HG02798 (cell line): ENCODE measurements around the gene DGCR8.
A peak's percentile ranks its signal among the peaks of the same experiment; 100 is the strongest.

ENCODE experiments used
- ATAC-seq: cut with Tn5 transposase; IDR thresholded peaks from one replicate; pipeline ENCODE4 v1.9.1; 2021; ENCODE audit warnings: mild to moderate bottlenecking; ENCODE audit not compliant: unreplicated experiment, poor library complexity

Gene DGCR8

DNA sequence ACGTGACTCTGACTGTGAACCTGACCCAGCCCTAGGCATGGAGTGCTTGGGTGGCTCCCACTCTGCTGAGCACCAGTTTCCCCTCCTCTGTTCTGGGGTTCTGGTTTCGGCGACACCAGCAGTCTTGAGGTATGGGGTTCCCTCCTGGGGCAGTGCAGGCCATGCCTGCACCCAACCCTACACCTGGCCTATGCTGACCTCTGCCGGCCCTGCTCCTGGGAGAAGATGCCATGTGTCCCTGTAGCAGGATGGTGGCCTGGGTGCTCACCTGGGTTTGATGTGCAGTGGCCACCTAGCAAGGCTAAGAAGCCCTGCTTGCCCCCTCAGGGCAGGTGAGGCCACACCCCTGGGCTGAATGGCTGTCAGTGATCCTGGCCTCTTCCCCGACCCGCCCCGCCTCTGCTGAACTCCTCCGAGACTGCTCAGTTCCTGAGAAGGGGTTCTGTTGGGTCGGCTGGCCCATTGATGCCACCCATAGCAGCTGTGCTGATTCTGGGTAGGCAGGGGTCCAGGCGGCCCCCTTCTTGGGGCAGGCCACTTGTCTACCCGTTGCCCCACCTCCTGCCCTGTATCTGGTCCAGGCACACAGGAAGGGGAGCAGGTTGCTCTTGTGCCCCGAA is 54.0 kb downstream of the DGCR8 start:
- ATAC-seq = no peak

GRCh38 chr22:20135265-20135664 is 55.2 kb downstream of the DGCR8 start:
- no peak for ATAC-seq

DNA sequence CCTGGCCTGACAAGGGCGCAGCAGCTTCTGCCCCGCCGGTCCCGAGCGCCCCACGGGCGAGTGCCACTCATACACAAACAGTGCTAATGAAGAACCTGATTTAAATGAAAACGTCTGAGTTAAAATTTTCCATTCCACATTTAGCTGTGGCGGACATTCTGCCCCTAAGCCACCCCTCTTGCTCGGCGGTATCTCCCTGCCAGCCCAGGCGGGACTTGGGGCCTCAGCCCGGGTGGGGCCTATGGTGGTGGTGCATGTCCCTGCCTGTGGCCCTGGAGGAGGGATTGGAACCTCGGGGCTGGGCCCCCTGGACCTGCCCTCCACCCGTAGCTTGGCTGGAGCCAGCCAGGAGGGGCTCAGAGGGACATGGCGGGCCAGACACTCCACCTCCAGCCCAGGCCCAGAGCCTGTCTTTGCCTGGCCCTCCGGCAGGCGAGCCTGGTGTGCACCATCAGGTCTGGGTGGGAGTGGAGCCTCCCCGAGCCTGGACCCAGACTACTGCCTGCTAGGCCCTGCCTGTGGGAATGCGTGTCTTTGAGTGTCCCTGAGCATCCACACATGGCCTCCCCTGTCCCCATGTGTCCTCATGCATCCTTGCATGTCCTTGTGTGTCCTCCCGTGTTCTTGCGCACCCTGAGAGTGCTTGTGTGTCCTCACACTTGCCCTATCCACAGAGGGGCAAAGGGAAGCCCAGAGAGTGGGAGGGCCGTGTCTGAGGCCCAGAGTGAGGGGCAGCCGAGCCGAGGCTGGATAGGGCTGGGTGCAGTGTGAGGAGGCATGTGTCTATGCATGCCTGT is 56.0 kb downstream of the DGCR8 start:
- ATAC-seq = no peak

GRCh38 chr22:20136603-20136873 is 56.5 kb downstream of the DGCR8 start:
- no peak for ATAC-seq

- no peak for ATAC-seq
Observed at GRCh38 chr22:20137113-20137512, 57.1 kb downstream of the DGCR8 start.

DNA sequence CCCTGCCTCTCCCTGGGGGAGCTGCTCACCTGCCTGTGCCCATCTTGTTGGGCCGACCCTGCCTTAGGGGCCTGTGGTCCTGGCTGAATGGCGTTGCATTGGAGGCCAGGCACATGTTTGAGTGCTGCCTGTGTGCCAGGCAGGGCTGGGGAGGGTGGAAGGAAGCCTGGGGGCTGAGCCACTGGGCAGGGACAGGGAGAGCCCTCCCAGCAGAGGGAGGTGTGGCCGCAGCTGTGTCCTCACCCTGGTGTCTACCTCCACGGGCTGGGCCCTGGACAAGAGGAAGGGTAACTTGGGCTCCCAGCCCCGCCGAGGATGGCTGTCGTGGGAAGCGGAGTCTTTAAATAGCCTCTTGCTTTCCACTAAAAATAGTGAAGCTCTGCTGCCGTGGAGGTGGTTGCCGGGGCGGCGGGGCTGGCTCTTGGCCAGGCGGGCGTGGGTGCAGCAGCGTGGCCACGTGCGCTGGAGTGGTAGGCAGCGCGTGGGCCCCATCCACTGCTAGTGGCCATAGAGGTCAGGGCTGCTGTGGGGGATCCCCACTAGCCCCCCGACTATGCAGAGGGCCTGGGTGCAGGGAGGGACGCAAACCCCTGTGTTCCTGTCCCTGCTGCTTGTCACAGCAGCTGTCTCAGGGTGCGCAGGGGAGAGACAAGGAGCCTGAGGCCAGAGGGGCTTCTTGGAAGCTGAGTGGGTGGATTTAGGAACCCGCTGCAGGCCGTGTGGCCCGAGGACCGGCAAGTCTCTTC is 57.8 kb downstream of the DGCR8 start:
- ATAC-seq = no peak

- ATAC-seq = no peak
Observed at GRCh38 chr22:20138417-20138738, 58.3 kb downstream of the DGCR8 start.

DNA sequence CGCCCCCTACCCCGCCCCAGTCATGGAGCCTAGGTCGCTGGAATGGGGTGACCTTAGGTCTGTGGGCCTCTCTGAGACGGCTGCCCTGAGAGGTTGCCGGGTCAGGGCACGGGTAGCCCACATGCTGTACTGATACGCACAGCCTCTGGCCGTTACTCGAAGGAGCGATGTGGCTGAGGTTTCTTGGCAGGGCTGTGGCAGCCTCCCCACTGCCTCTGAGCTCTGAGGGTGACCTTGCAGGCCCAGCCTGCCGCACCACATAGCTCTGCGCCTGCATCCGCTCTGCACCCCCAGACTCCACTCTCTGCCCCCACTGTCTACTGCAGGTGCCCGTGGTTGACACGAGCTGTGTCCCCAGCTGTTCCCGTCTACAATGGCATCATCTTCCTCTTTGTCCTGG is 58.8 kb downstream of the DGCR8 start:
- ATAC-seq = no peak

DNA sequence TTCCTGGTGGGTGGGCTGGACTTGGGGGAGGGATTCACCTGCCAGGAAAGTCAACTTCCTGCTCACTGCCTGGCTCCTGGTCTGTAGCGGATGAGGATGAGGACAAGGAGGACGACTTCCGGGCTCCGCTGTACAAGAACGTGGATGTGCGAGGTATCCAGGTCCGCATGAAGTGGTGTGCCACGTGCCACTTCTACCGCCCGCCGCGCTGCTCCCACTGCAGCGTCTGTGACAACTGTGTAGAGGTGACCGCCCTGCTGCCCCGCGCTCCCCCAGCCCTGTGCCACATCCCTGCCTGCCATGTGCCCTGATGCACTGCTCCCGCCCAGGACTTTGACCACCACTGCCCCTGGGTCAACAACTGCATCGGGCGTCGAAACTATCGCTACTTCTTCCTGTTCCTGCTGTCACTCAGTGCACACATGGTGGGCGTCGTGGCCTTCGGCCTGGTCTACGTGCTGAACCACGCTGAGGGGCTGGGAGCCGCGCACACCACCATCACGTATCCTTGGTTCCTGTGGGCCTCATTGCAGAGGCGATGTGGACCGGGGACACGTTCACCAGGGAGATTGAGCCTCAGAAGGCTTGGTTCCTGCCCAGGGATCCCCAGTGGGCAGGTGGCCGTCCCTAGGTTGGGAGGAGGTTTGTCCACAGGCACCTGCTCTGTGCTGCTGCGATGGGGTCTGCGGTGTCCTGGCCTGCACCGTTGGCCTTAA is 59.5 kb downstream of the DGCR8 start:
- ATAC-seq = no peak

DNA sequence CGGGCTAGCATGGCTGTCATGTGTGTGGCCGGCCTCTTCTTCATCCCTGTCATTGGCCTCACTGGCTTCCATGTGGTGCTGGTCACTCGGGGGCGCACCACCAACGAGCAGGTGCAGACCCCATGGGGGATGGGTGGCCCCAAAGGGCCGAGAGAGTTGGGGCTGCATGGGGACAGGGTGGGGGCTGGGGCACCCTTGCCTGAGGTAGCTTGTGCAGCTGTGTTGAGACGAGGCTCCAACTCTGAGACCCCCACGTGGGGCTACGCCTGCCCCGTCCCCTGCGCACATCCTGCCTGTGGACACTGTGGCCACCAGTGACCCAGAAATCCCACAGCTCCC is 60.0 kb downstream of the DGCR8 start:
- no peak for ATAC-seq

- no peak for ATAC-seq
Observed at GRCh38 chr22:20140521-20140964, 60.5 kb downstream of the DGCR8 start.

DNA sequence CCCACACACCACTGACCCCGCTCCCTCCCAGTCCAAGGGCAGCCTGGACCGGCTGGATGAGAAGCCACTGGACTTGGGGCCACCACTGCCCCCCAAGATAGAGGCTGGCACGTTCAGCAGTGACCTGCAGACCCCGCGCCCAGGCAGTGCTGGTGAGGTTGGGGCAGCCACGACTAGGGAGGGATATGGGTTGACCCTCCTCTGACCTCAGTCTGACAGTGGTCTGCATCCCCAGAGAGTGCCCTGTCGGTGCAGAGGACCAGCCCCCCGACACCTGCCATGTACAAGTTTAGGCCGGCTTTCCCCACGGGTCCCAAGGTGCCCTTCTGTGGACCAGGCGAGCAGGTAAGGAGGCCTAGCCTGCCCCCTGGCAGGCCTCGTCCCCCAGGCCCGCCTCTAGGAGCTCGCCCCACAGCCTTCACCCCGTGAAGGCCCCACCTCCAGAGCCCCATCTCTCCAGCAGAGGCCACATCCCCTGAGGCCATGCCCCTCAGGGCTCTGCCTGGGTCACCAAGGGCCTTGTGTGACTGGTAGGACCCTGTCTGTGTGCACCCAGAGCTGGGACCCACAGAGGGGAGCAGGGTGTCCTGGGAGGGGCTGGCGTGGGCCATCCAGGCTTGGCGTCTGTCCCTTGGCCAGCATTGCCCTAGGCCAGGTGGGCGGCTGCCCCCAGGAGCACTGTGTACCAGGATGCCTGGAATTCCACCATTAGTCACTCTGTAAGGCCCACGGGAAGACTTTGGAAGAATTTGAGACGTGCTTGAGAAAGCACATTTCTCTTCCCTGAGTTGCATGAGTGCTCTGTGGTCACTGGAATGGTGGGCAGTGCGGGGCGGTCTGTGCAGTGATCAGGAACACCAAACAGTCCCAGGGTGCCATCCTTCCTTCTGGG is 61.4 kb downstream of the DGCR8 start:
- ATAC-seq = no peak

- no peak for ATAC-seq
Observed at GRCh38 chr22:20142711-20143621, 62.9 kb downstream of the DGCR8 start.

- no peak for ATAC-seq
Observed at GRCh38 chr22:20143883-20144665, 64.0 kb downstream of the DGCR8 start.

DNA sequence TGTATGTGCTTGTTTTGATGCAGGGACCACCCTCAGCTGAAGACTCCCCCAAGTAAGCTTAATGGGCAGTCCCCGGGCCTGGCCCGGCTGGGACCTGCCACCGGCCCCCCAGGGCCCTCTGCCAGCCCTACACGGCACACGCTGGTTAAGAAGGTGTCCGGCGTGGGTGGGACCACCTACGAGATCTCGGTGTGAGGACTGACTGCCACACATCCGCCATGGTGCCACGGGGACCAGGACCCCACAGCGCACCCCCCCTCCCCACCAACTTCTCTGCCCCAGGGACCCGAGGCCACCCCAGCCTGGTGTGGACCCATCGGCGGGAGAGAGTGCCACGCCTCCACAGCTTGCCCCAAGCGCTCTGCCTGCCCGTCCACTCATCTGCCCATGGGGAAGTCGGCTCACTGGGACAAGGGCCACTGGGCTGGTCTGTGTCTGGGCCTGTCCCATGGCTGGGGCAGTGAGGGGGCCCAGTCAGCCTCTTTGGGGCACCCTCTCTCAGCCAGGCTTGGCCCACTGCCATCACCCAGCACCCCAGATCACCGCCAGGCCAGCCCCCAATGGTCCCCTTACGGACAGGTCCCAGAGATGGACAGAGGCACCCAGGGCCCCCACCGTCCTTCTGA is 65.3 kb downstream of the DGCR8 start:
- ATAC-seq = no peak

GRCh38 chr22:20145832-20146223 is 65.8 kb downstream of the DGCR8 start:
- ATAC-seq = no peak

DNA sequence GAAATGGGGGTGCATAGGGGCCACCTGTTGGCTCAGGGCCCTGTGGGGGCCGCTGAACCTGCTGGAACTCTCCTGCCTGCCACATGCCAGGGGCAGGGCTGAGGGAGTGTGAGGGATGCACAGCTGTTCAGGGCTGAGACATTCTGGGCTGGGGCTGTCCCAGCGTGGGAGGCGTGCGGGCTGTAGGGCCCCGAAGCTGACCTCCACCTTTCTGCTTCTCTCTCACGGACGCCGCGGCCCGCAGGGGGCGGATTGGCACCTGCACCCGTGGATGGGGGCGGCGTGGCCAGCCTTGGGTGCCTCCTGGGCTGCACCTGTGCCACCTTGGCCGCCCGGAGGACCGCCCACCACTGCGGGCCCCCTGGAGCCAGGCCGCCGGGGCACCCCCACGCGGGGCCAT is 66.7 kb downstream of the DGCR8 start:
- ATAC-seq = peak; percentile 46
